GM19023 (cell line): Measurements from ENCODE around the gene ILDR2.

Source experiments
- ATAC-seq: cut with Tn5 transposase; IDR thresholded peaks from one replicate; pipeline ENCODE4 v1.9.1; 2021; ENCODE audit warnings: mild to moderate bottlenecking, moderate library complexity; ENCODE audit not compliant: unreplicated experiment

Gene ILDR2

GRCh38 chr1:166975361-166976129, at the start of gene ILDR2:
TSS of gene ILDR2 (minus strand) at chr1:166975540. CDS start at chr1:166975268, 272 bp downstream.
- ATAC-seq: peak; percentile 66

GRCh38 chr1:167022384-167022783, 47.0 kb upstream of the ILDR2 start:
- no peak for ATAC-seq

- no peak for ATAC-seq
Measured at GRCh38 chr1:167016100-167016750, 40.9 kb upstream of the ILDR2 start.

GRCh38 chr1:167013108-167013929, 38.0 kb upstream of the ILDR2 start:
- no peak for ATAC-seq

GRCh38 chr1:167012570-167012969, 37.2 kb upstream of the ILDR2 start:
- ATAC-seq: no peak

GRCh38 chr1:167011560-167012191, 36.3 kb upstream of the ILDR2 start:
- no peak for ATAC-seq

- no peak for ATAC-seq
Measured at GRCh38 chr1:167003711-167004110, 28.4 kb upstream of the ILDR2 start.

- no peak for ATAC-seq
Measured at GRCh38 chr1:167002354-167002753, 27.0 kb upstream of the ILDR2 start.

- ATAC-seq: no peak
Measured at GRCh38 chr1:167000546-167000945, 25.2 kb upstream of the ILDR2 start.

GRCh38 chr1:166999500-167000055, 24.2 kb upstream of the ILDR2 start:
- ATAC-seq: no peak

GRCh38 chr1:166999075-166999474, 23.7 kb upstream of the ILDR2 start:
- no peak for ATAC-seq

GRCh38 chr1:166988974-166989515, 13.7 kb upstream of the ILDR2 start, which contains the start of gene MAEL:
TSS of gene MAEL (plus strand) at chr1:166989280. CDS start at chr1:166989353, 73 bp downstream.
- ATAC-seq: no peak

GRCh38 chr1:166981589-166981988, 6.2 kb upstream of the ILDR2 start:
- no peak for ATAC-seq

GRCh38 chr1:166980818-166981217, 5.5 kb upstream of the ILDR2 start:
- no peak for ATAC-seq

GRCh38 chr1:166980383-166980782, 5.0 kb upstream of the ILDR2 start:
- ATAC-seq: no peak

- no peak for ATAC-seq
Measured at GRCh38 chr1:166978821-166979220, 3.5 kb upstream of the ILDR2 start.

GRCh38 chr1:166977951-166978350, 2.6 kb upstream of the ILDR2 start:
- no peak for ATAC-seq

GRCh38 chr1:166974647-166975345, 544 bp downstream of the ILDR2 start:
- peak; percentile 3 for ATAC-seq

GRCh38 chr1:166972826-166973225, 2.5 kb downstream of the ILDR2 start:
- ATAC-seq: no peak

- ATAC-seq: no peak
Measured at GRCh38 chr1:166972193-166972592, 3.1 kb downstream of the ILDR2 start.
